SKM-1 treated with dmso at 0.1 percent for 144 hours (cell line): ENCODE results near the gene ELK3.
A peak's percentile ranks its signal among the peaks of the same experiment; 100 is the strongest.

Experiments used
- DNase-seq: peaks from one replicate; lab custom pipeline; 2025; ENCODE audit not compliant: unreplicated experiment; lab: John Stamatoyannopoulos, UW

The ELK3 gene

GRCh38 chr12:96234591-96235483 is 40.7 kb downstream of the ELK3 start:
- no peak for DNase-seq

- no peak for DNase-seq
Observed at GRCh38 chr12:96235484-96235826, 41.3 kb downstream of the ELK3 start.

- no peak for DNase-seq
Observed at GRCh38 chr12:96236221-96236822, 42.1 kb downstream of the ELK3 start.

GRCh38 chr12:96237035-96237434 is 42.9 kb downstream of the ELK3 start:
- no peak for DNase-seq

- peak; percentile 3 for DNase-seq
Observed at GRCh38 chr12:96237465-96238077, 43.4 kb downstream of the ELK3 start.

GRCh38 chr12:96238336-96239047 is 44.3 kb downstream of the ELK3 start:
- no peak for DNase-seq

GRCh38 chr12:96239711-96240635 is 45.8 kb downstream of the ELK3 start:
- no peak for DNase-seq

- DNase-seq: no peak
Observed at GRCh38 chr12:96240656-96241055, 46.5 kb downstream of the ELK3 start.

- no peak for DNase-seq
Observed at GRCh38 chr12:96241431-96241830, 47.3 kb downstream of the ELK3 start.

- DNase-seq: no peak
Observed at GRCh38 chr12:96241846-96242256, 47.7 kb downstream of the ELK3 start.

GRCh38 chr12:96242597-96242996 is 48.4 kb downstream of the ELK3 start:
- no peak for DNase-seq

- no peak for DNase-seq
Observed at GRCh38 chr12:96244826-96245225, 50.7 kb downstream of the ELK3 start.

GRCh38 chr12:96246926-96247505 is 52.8 kb downstream of the ELK3 start:
- DNase-seq: no peak

GRCh38 chr12:96247563-96247962 is 53.4 kb downstream of the ELK3 start:
- DNase-seq: no peak

GRCh38 chr12:96248136-96248931 is 54.2 kb downstream of the ELK3 start:
- DNase-seq: no peak

- no peak for DNase-seq
Observed at GRCh38 chr12:96249196-96250118, 55.3 kb downstream of the ELK3 start.

GRCh38 chr12:96250119-96250685 is 56.0 kb downstream of the ELK3 start:
- no peak for DNase-seq

GRCh38 chr12:96255077-96255476 is 60.9 kb downstream of the ELK3 start:
- no peak for DNase-seq
